ENCODE measurements around the gene ARID4B.

Gene ARID4B

DNA sequence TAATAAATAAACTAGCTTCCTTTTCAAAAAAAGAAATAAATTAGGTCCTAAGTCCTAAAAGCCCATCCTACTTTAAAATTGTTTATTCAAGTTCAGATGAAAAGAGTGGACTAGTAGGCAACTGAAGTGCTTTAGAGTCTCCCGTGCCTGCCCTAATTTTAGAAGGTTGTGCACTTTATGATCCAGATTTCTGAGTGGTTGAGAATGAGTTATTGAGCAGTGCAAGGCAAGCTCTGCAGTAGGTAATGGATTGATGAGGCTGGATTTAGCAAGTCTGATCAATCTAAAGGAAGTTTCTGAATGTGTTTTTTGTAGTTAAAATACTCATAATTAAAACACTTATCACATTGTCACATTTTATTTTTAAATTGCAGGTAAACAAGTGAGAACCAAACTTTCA, 13.4 kb upstream of the ARID4B start:
- no peak overlapping the region for H3K4me3 ChIP-seq (ENCODE audit: low read depth, low read length)
- TF ChIP-seq, protein P1, sequence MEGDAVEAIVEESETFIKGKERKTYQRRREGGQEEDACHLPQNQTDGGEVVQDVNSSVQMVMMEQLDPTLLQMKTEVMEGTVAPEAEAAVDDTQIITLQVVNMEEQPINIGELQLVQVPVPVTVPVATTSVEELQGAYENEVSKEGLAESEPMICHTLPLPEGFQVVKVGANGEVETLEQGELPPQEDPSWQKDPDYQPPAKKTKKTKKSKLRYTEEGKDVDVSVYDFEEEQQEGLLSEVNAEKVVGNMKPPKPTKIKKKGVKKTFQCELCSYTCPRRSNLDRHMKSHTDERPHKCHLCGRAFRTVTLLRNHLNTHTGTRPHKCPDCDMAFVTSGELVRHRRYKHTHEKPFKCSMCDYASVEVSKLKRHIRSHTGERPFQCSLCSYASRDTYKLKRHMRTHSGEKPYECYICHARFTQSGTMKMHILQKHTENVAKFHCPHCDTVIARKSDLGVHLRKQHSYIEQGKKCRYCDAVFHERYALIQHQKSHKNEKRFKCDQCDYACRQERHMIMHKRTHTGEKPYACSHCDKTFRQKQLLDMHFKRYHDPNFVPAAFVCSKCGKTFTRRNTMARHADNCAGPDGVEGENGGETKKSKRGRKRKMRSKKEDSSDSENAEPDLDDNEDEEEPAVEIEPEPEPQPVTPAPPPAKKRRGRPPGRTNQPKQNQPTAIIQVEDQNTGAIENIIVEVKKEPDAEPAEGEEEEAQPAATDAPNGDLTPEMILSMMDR (IDR thresholded peaks at IDR 0.05; ENCODE audit: low read depth, low read length), result no peak

DNA sequence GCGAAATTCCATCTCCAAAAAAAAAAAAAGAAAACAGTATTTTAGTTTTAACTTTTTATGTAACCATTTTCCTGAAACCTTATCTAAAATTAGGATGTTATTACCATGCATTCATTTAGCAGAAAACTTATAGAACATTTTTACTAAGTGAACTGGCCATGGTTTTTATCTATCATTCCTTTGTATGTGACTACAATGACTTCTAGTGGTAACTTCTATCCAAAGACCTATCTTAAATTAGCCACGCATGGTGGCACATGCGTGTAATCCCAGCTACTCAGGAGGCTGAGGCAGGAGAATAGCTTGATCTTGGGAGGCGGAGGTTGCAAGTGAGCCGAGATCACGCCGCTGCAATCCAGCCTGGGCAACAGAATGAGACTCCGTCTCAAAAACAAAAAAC, 11.8 kb upstream of the ARID4B start:
- TF ChIP-seq, protein P1 (IDR thresholded peaks at IDR 0.05; ENCODE audit: low read depth, low read length), result no peak
- no peak overlapping the region for H3K4me3 ChIP-seq (ENCODE audit: low read depth, low read length)

DNA sequence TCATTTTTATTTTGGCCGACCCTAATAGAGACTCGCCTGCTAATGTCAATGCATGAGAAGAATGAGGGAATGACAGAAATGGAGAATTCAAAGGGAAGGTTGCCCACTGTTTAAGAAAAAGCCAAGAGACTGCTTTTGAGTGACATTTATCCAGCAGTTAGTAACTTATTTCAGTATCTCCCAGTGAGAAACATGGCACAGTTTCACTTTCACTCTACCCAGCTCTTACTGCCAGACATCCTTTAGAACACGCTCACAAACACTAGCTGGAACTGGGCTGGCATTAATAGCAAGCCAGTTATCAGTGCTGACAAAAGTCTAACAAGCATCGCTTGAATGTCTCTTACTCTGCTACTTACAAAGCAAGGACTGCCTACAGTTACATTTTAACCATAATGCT, 8.9 kb upstream of the ARID4B start:
- H3K4me3 ChIP-seq (ENCODE audit: low read depth, low read length), result no peak overlapping the region
- TF ChIP-seq, protein P1 (IDR thresholded peaks at IDR 0.05; ENCODE audit: low read depth, low read length), result no peak

DNA sequence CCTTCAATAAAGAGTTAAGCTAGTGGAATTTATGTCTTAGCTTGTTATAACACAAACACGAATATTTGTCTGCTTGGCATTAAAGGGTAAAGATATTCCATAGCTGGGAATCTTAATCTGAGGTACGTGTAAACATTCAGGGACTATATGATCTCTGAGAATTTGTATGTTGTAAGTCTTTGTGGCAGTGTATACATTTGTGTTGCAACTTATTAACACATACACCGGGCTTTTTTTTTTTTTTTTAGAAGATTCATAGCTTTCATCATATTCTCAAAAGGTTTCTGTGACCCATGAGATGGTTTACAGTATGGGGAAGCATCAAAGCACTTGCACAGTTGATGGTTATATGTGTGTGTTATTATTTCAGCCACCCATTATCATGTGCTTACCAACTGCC, 3.4 kb upstream of the ARID4B start:
- TF ChIP-seq, protein P1 (IDR thresholded peaks at IDR 0.05; ENCODE audit: low read depth, low read length), result no peak
- no peak overlapping the region for H3K4me3 ChIP-seq (ENCODE audit: low read depth, low read length)

DNA sequence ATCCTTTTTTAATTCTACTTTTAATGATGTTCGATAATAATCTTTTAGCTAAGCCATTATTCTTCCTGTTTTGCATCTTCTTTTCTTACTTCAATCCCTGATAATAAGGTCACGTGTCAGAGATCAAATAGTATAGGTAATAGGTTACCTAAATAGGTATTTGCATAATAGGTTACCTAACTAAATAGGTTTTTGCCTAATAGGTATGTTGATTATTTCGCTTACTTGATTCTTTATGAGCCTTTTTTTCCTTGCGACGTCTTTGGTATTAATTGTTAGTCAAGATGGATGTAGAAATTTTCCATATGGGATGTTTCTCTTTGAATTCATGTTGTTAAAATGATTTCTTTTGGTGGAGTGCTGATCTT, 2.9 kb upstream of the ARID4B start:
- TF ChIP-seq, protein P1 (IDR thresholded peaks at IDR 0.05; ENCODE audit: low read depth, low read length), result no peak
- no peak overlapping the region for H3K4me3 ChIP-seq (ENCODE audit: low read depth, low read length)

DNA sequence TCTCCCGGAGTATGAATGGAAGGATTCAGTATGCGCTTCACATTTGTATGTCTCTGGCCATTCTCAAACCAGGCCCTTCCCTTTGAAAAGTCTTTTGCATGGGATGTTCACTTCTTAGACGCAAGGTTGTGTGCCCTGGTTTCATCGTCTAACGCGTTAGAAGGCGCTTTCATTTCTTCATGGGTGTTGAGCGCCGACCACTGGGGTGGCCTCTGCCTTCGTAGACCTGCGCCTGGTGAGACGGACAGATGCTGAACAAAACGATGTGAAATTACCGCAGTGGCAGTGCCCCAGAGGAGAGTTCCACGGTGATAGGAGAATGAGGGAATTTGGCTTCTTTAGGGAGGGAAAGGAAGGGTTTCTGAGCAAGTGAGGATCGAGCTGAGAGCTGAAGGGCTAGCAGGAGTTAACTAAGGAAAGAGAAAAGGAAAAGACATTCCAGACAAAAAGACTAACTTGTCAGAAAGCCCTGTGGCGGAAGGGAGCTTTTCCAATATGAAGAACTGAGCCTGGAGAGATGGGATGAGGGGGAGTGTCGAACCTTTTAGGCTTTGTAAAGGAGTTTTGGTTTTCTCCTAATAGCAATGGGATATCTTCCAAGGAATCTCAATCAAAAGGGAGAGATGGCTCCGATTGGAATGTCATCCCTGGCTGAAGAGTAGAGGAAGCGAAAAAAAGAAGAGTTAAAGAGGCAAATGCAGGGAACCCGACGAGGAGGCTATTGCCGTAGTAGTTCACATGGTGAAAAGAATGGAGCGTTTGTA, 1.3 kb upstream of the ARID4B start:
- TF ChIP-seq, protein P1 (IDR thresholded peaks at IDR 0.05; ENCODE audit: low read depth, low read length), result peak; percentile 1; the same call in 1 of the 2 replicates
- peak overlapping the region; percentile 88 for H3K4me3 ChIP-seq (ENCODE audit: low read depth, low read length)

DNA sequence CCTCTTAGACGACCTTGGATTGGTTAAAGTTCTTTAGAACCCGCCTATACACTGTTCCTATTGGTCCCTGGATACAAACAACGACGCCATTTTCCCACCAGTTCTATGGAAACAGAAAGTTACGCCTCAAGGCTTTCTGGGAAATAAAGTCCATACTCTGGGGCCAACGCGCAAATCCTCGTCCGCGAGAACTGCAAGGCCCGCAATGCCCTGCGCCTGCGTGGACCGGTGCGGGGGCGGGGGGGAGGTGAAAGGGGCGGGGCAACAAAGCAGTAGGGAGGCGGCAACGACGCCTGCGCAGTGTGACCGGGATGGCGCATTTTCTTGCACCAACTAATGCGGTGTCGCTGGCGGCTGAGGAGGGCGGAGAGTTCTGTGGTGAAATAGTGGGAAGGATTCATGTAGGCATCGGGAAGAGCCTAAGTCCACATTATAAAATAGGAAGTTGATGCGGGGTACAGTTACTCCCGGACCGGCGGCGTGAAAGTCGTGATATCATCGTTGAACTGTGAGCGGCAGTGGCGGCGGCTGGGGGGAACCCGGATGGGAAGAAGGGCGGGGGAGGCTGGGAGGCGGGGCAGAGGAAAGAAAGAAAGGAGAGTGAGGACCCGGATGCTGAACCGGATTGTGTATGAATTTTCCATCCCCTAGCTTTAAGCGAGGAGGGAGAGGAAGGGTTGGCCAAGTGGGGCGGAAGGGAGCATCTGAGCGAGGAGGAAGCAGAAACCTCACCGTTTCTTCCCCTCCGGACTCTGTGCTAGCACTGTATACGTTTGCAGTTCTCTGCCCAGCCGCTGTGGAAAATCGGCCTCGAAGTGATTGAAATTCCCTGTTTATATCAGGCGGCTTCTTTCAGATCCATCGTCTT, 526 bp upstream of the ARID4B start, which contains the start of gene GGPS1:
Gene GGPS1, plus strand, starts transcription at position 300 of the 868 bp plus-strand sequence. CDS start 6,695 bp downstream, outside the sequence.
- TF ChIP-seq, protein P1 (IDR thresholded peaks at IDR 0.05; ENCODE audit: low read depth, low read length), result peak; percentile 24; the same call in 1 of the 2 replicates
- peak within 1 kb of the TSS; percentile 88 for H3K4me3 ChIP-seq (ENCODE audit: low read depth, low read length)

Data from WI38 (cell line).